Measurements from ENCODE around the gene ZNRD2. TPM values are rescaled to one million over a fixed set of nuclear protein-coding genes. Genes with fewer than 3 reads are reported as not detected.

Gene ZNRD2
- total RNA-seq, 1 experiment from 2014 or later: 66.8 TPM

- TF ChIP-seq CBX3 (IDR thresholded peaks at IDR 0.05; ENCODE audit: low read depth) (no peak), ZBTB33 (IDR thresholded peaks at IDR 0.05; ENCODE audit: extremely low read depth, insufficient replicate concordance, low read length) (no peak), EZH2phosphoT487 (IDR thresholded peaks at IDR 0.05; ENCODE audit: borderline replicate concordance) (no peak)
- BruUV-seq (replicated peaks): no TSS peak
- Histone ChIP-seq H3K4me1 (ENCODE audit: control insufficient read depth in 1 of 2, insufficient read depth in 2 of 2, low read length in 2 of 2) (peaks cover 4 to 9% of the 10 kb centered on the region in 2 experiments), H3K9ac (ENCODE audit: low read length) (no peak overlapping the region), H4K20me1 (ENCODE audit: insufficient read depth) (no peaks in the 10 kb centered on the region), H3K36me3 (ENCODE audit: control insufficient read depth in 1 of 2, insufficient read depth in 2 of 2, low read length in 2 of 2) (peaks cover 22 to 29% of the 10 kb centered on the region in 2 experiments; a peak in 3 of 4 replicates), H3K4me3 (replicated peaks in 1 of 2; ENCODE audit: low read depth in 1 of 2, low read length in 2 of 2) (no peak overlapping the region), H3K9me2 (ENCODE audit: insufficient read depth) (no peaks in the 10 kb centered on the region), H3K27ac (ENCODE audit: low read depth, low read length) (no peak overlapping the region), H3K79me2 (ENCODE audit: insufficient read depth, low read length) (peaks cover 26% of the 10 kb centered on the region), H3K4me2 (ENCODE audit: low read length) (no peak overlapping the region), H2AFZ (ENCODE audit: low read depth, low read length, poor library complexity, severe bottlenecking) (no peak overlapping the region), H3K27me3 (ENCODE audit: insufficient read depth, low read length) (no peaks in the 10 kb centered on the region), H3K9me3 (ENCODE audit: control insufficient read depth in 1 of 2, insufficient read depth in 1 of 2, low read depth in 1 of 2, low read length in 2 of 2) (no peaks in the 10 kb centered on the region)
- ChIA-PET RAD21 (ENCODE audit: low non-redundant PET in 1 of 2, low total read pairs in 2 of 2, uncharacterized antibody in 2 of 2, unreplicated experiment in 2 of 2) (no interaction called here), CTCF (no interaction called here), POLR2A (no interaction called here)
- no peak for ATAC-seq
- intact Hi-C loops (cut with micrococcal nuclease): no loop called here
- DNase-seq (ENCODE audit: low read depth, low spot score): no peak
These were observed 51.2 kb downstream of the ZNRD2 start for GRCh38 chr11:65621460-65621859.

Other genes with a start within 250 kb of the ZNRD2 start
- 72.0 TPM for gene DPF2, start 236.6 kb upstream of the ZNRD2 start, total RNA-seq (2021; ENCODE audit: unreplicated experiment)
- 2.4 TPM for gene TIGD3, start 215.7 kb upstream of the ZNRD2 start, total RNA-seq (2021; ENCODE audit: unreplicated experiment)
- 3.9 TPM for gene SLC25A45, start 187.8 kb upstream of the ZNRD2 start, total RNA-seq (2021; ENCODE audit: unreplicated experiment)
- gene FRMD8, start 183.8 kb upstream of the ZNRD2 start, total RNA-seq (2021; ENCODE audit: unreplicated experiment): 35.8 TPM
- 564 TPM for gene NEAT1, start 147.7 kb upstream of the ZNRD2 start, total RNA-seq (2021; ENCODE audit: unreplicated experiment)
- 6,000 TPM for gene MALAT1, start 71.4 kb upstream of the ZNRD2 start, total RNA-seq (2021; ENCODE audit: unreplicated experiment)
- 104 TPM for gene SCYL1, start 45.4 kb upstream of the ZNRD2 start, total RNA-seq (2021; ENCODE audit: unreplicated experiment)
- gene LTBP3, start 12.1 kb upstream of the ZNRD2 start, total RNA-seq (2021; ENCODE audit: unreplicated experiment): 248 TPM
- 60.0 TPM for gene FAM89B, start 2.1 kb downstream of the ZNRD2 start, total RNA-seq (2021; ENCODE audit: unreplicated experiment)
- gene EHBP1L1, start 5.6 kb downstream of the ZNRD2 start, total RNA-seq (2021; ENCODE audit: unreplicated experiment): 105 TPM
- 0.61 TPM for gene KCNK7, start 25.3 kb downstream of the ZNRD2 start, total RNA-seq (2021; ENCODE audit: unreplicated experiment)
- 59.8 TPM for gene MAP3K11, start 43.7 kb downstream of the ZNRD2 start, total RNA-seq (2021; ENCODE audit: unreplicated experiment)
- gene PCNX3, start 45.3 kb downstream of the ZNRD2 start, total RNA-seq (2021; ENCODE audit: unreplicated experiment): 50.4 TPM
- gene SIPA1, start 67.6 kb downstream of the ZNRD2 start, total RNA-seq (2021; ENCODE audit: unreplicated experiment): 105 TPM
- gene RELA, start 92.4 kb downstream of the ZNRD2 start, total RNA-seq (2021; ENCODE audit: unreplicated experiment): 78.5 TPM
- gene KAT5, start 141.8 kb downstream of the ZNRD2 start, total RNA-seq (2021; ENCODE audit: unreplicated experiment): 78.7 TPM
- 28.5 TPM for gene RNASEH2C, start 150.3 kb downstream of the ZNRD2 start, total RNA-seq (2021; ENCODE audit: unreplicated experiment)
- gene AP5B1, start 210.5 kb downstream of the ZNRD2 start, total RNA-seq (2021; ENCODE audit: unreplicated experiment): 19.5 TPM
- gene OVOL1, start 216.6 kb downstream of the ZNRD2 start, total RNA-seq (2021; ENCODE audit: unreplicated experiment): 14.7 TPM